ENCODE results near the gene GALNT7.
A peak's percentile ranks its signal among the peaks of the same experiment; 100 is the strongest.

Gene GALNT7

DNA sequence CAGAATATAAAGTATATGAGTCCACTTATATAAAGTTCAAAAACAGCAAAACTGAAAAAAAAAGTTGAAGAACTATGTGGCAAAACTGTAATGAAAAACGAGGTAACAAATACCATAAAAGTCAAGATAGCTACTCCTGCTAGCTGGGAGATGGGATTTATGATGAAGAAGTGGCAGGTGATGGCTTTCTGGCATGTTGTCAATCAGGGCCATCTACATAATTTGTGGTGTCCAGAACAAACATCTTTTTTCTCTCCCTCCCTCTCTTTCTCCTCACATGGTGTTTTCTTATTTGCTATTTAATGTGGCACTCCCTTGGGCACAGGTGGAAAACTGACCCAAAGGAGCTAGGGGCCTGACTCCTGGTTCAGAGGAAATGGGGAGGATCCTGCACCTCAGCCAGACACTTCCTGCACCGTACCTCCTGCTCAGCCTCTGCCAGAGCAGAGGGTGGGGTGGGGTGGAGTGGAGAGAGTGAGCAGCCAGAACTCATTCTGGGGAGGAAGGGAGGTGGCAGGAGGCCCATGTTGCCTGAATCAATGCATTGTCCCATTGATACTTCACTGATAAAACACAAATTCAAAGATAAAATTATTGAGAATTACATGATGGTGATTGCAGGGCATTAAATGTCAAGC is 196.9 kb downstream of the GALNT7 start:
- DNase-seq: no peak

DNA sequence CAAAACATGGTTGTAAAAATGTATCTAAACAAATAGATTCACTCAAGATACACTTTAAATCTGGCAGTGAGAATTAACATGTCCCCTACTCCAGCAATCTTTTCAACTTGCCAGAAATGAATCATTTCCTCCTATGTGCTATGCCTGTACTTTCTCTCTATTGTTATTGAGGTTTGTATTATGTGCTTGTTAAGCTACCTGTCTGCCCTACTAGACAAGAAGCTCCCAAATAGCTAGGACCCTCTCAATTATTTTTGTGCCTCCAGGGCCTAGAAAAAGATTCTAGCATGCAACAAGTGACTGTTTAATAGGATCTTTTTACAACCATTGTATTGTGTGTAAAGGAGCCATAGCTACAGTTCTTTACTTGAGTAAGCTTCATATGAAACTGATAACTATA is 198.7 kb downstream of the GALNT7 start:
- no peak for DNase-seq

GRCh38 chr4:173367946-173368345 is 199.3 kb downstream of the GALNT7 start:
- DNase-seq: no peak

- peak; percentile 24 for DNase-seq
These were observed 201.5 kb downstream of the GALNT7 start for GRCh38 chr4:173370130-173370476.

- DNase-seq: peak; percentile 98
These were observed 202.1 kb downstream of the GALNT7 start, which contains the start of gene SAP30 for GRCh38 chr4:173370477-173371291. Gene SAP30, plus strand, starts transcription at chr4:173370954. Its CDS starts 229 bp downstream, at chr4:173371183.

DNA sequence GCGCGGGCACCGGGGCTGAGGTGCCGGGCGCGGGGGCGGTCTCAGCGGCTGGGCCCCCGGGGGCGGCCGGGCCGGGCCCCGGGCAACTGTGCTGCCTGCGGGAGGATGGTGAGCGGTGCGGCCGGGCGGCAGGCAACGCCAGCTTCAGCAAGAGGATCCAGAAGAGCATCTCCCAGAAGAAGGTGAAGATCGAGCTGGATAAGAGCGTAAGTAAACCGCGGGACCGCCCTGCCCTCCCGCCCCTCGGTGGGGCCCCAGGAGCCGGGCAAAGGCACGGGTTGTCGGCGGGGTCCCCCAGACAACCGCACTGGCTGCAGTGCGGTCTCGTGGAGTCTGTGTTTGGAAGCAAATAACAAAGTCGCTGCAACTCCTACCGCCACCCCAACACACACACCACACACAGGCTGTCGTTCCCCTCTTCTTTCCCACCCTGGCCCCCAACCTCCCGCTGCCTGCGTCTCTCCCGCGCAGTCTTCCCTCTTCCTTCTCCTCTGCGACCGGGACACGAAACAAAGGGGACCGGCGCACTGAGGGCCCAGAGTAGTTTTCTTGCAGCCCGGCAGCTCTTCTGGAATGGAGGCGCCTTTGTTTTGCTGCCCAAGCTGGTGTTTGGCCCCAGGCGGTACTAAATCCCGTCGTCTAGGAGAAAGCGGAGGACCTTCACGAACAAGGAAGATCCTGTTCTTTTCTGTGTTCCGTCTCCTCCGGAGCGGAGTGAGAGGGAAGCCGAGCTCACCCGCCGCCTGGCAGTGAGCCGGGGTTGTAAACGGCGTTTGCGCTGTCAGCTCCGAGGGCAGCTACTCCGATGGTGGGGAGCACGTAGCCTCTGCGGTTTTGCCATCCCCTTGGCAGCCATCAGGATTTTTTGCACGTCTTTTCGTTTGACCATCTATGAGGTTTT is 202.9 kb downstream of the GALNT7 start:
- DNase-seq: peak; percentile 67

All from inflammatory macrophage treated with lipopolysaccharide for 4 hours (primary cell).